H1 (cell line): ENCODE measurements around the gene ZFP57. TPM values are rescaled to one million over a fixed set of nuclear protein-coding genes. Genes with fewer than 3 reads are reported as not detected.

Experiments used
- CTCF ChIA-PET: fragments of 300-600 bp; sonication (Branson Sonifier 250); formaldehyde crosslinking; loops from one replicate; lab custom pipeline; 2021; ENCODE audit not compliant: partially characterized antibody; lab: Charles Lee
- POLR2A ChIA-PET: fragments of 300-600 bp; sonication (Branson Sonifier 250); formaldehyde crosslinking; loops from one replicate; lab custom pipeline; 2021; ENCODE audit warnings: inconsistent platforms; ENCODE audit not compliant: partially characterized antibody; lab: Charles Lee
- DNase-seq, 2 experiments: peaks; one replicate each; pipeline versions ENCODE4 v3.0.0 to v3.0.0-alpha.2; 2010 to 2022; ENCODE audit warnings: low spot score in 2 of 2, low read depth in 1 of 2, mixed read lengths in 1 of 2
- FAIRE-seq: peaks from 2 replicates; lab custom pipeline; 2011; peaks lifted over from hg19 to GRCh38; lab: Jason Lieb, UNC
- H2AFZ ChIP-seq: 2 replicates; pipeline ENCODE4 v1.8.1; 2012; ENCODE audit warnings: low read length, inconsistent platforms
- H2AK5ac ChIP-seq: 2 replicates; pipeline ENCODE4 v1.6.1; 2013; ENCODE audit warnings: low read depth, low read length
- H2BK120ac ChIP-seq: replicated peaks from 2 replicates; pipeline ENCODE3; 2013; ENCODE audit warnings: low read depth, low read length, inconsistent platforms
- H2BK12ac ChIP-seq: 2 replicates; pipeline ENCODE4 v1.6.1; 2013; ENCODE audit warnings: low read depth, low read length
- H2BK15ac ChIP-seq: 2 replicates; pipeline ENCODE4 v1.6.1; 2013; ENCODE audit warnings: low read length
- H2BK20ac ChIP-seq: 2 replicates; pipeline ENCODE4 v1.6.1; 2013; ENCODE audit warnings: low read length
- H2BK5ac ChIP-seq: 2 replicates; pipeline ENCODE4 v1.6.1; 2013; ENCODE audit warnings: low read depth, low read length
- H3K14ac ChIP-seq: 2 replicates; pipeline ENCODE4 v1.6.1; 2013; ENCODE audit warnings: inconsistent platforms; ENCODE audit not compliant: insufficient read length
- H3K18ac ChIP-seq: 2 replicates; pipeline ENCODE4 v1.6.1; 2013; ENCODE audit warnings: low read length; ENCODE audit errors: extremely low read depth
- H3K23ac ChIP-seq: 2 replicates; pipeline ENCODE4 v1.6.1; 2013; ENCODE audit warnings: inconsistent platforms; ENCODE audit not compliant: insufficient read length
- H3K23me2 ChIP-seq: 2 replicates; pipeline ENCODE4 v1.6.1; 2013; ENCODE audit warnings: low read depth, low read length
- H3K27ac ChIP-seq: 2 replicates; pipeline ENCODE4 v1.6.1; 2011; ENCODE audit warnings: low read depth, low read length, inconsistent platforms
- H3K27me3 ChIP-seq, 4 experiments: replicated peaks in 1 of 4; 1 replicate in 1 of 4; 2 replicates in 3 of 4; pipeline versions ENCODE4 v1.6.1 to v1.8.1; 2011 to 2013; ENCODE audit warnings: low read length in 3 of 4, mild to moderate bottlenecking in 3 of 4, inconsistent platforms in 2 of 4, mixed read lengths in 2 of 4, moderate library complexity in 1 of 4; ENCODE audit not compliant: control insufficient read depth in 3 of 4, insufficient read depth in 3 of 4; ENCODE audit errors: extremely low read depth in 1 of 4
- H3K36me3 ChIP-seq, 4 experiments: 2 replicates each; pipeline versions ENCODE4 v1.6.1 to v1.8.1; 2011 to 2013; ENCODE audit warnings: mild to moderate bottlenecking in 4 of 4, low read length in 3 of 4, moderate library complexity in 2 of 4, control low read depth in 1 of 4, inconsistent platforms in 1 of 4; ENCODE audit not compliant: insufficient read depth in 4 of 4, control insufficient read depth in 2 of 4
- H3K4ac ChIP-seq: replicated peaks from 2 replicates; pipeline ENCODE3; 2013; ENCODE audit warnings: low read length, low read depth, mixed read lengths, inconsistent platforms; ENCODE audit not compliant: insufficient read length
- H3K4me1 ChIP-seq, 4 experiments: replicated peaks in 1 of 4; 1 replicate in 1 of 4; 2 replicates in 3 of 4; pipeline versions ENCODE4 v1.6.1 to v1.8.1; 2011 to 2013; ENCODE audit warnings: low read length in 3 of 4, inconsistent platforms in 2 of 4, mixed read lengths in 1 of 4; ENCODE audit not compliant: insufficient read depth in 4 of 4, control insufficient read depth in 3 of 4
- H3K4me2 ChIP-seq, 2 experiments: 2 replicates each; pipeline versions ENCODE4 v1.6.1 to v1.8.1; 2011 to 2013; ENCODE audit warnings: low read depth in 2 of 2, low read length in 2 of 2, control low read depth in 1 of 2, inconsistent platforms in 1 of 2, mild to moderate bottlenecking in 1 of 2; ENCODE audit not compliant: insufficient read depth in 1 of 2
- H3K4me3 ChIP-seq, 4 experiments: fragments of 200-600, 300-600 bp in 1 of 4; sonication (generic), shearing (Covaris generic), sonication (Bioruptor Twin) in 1 of 4; 2 replicates each; pipeline versions ENCODE4 v1.5.1 to v1.8.1; 2011 to 2016; ENCODE audit warnings: low read length in 4 of 4, low read depth in 3 of 4, control low read depth in 2 of 4, inconsistent platforms in 2 of 4, mild to moderate bottlenecking in 2 of 4, mixed read lengths in 1 of 4, moderate library complexity in 1 of 4; ENCODE audit not compliant: insufficient read depth in 2 of 4; ENCODE audit errors: extremely low read depth in 1 of 4
- H3K56ac ChIP-seq: replicated peaks from 2 replicates; pipeline ENCODE3; 2013; ENCODE audit warnings: low read depth, mild to moderate bottlenecking, mixed read lengths, low read length, inconsistent platforms; ENCODE audit not compliant: insufficient read length
- H3K79me1 ChIP-seq: 2 replicates; pipeline ENCODE4 v1.6.1; 2013; ENCODE audit warnings: low read depth, low read length, control low read depth
- H3K79me2 ChIP-seq, 2 experiments: 2 replicates each; pipeline versions ENCODE4 v1.6.1 to v1.8.1; 2012 to 2013; ENCODE audit warnings: low read length in 2 of 2, mild to moderate bottlenecking in 2 of 2, inconsistent platforms in 1 of 2; ENCODE audit not compliant: insufficient read depth in 2 of 2, control insufficient read depth in 1 of 2
- H3K9ac ChIP-seq, 4 experiments: replicated peaks in 1 of 4; 1 replicate in 1 of 4; 2 replicates in 3 of 4; pipeline versions ENCODE4 v1.6.1 to v1.8.1; 2011 to 2013; ENCODE audit warnings: low read depth in 3 of 4, low read length in 3 of 4, control low read depth in 2 of 4, mild to moderate bottlenecking in 2 of 4, moderate library complexity in 2 of 4, inconsistent platforms in 1 of 4; ENCODE audit errors: extremely low read depth in 1 of 4
- H3K9me3 ChIP-seq, 2 experiments: 2 replicates each; pipeline versions ENCODE4 v1.6.1 to v1.8.1; 2012 to 2013; ENCODE audit warnings: mild to moderate bottlenecking in 2 of 2, moderate library complexity in 2 of 2, control low read depth in 1 of 2, inconsistent platforms in 1 of 2, low read depth in 1 of 2, low read length in 1 of 2, mixed read lengths in 1 of 2; ENCODE audit not compliant: insufficient read depth in 2 of 2
- H4K20me1 ChIP-seq, 2 experiments: replicated peaks in 1 of 2; 2 replicates each; pipeline versions ENCODE3 to v1.8.1; 2011 to 2013; ENCODE audit warnings: inconsistent platforms in 2 of 2, low read length in 2 of 2, mild to moderate bottlenecking in 1 of 2; ENCODE audit not compliant: insufficient read depth in 2 of 2, control insufficient read depth in 1 of 2
- H4K5ac ChIP-seq: 2 replicates; pipeline ENCODE4 v1.6.1; 2013; ENCODE audit warnings: low read length, low read depth, mixed read lengths, inconsistent platforms; ENCODE audit not compliant: insufficient read length
- H4K8ac ChIP-seq: 2 replicates; pipeline ENCODE4 v1.8.0; 2013; ENCODE audit warnings: mild to moderate bottlenecking, moderate library complexity, low read length, inconsistent platforms; ENCODE audit not compliant: insufficient read depth; ENCODE audit errors: extremely low read depth
- H4K91ac ChIP-seq: replicated peaks from 2 replicates; pipeline ENCODE3; 2013; ENCODE audit warnings: low read length, mixed read lengths, inconsistent platforms; ENCODE audit not compliant: insufficient read length
- FOSL1 ChIP-seq: IDR thresholded peaks from 2 replicates; pipeline ENCODE4 v1.6.1; 2011; ENCODE audit warnings: mild to moderate bottlenecking, low read depth, low read length, moderate library complexity; ENCODE audit not compliant: insufficient read depth
- JUN ChIP-seq: IDR thresholded peaks from 2 replicates; pipeline ENCODE4 v1.6.1; 2011; ENCODE audit warnings: low read depth, mild to moderate bottlenecking, improper control_type of control experiment, low read length
- KDM1A ChIP-seq: fragments of 200-600, 300-600 bp; sonication (generic); IDR thresholded peaks from 2 replicates; pipeline ENCODE4 v1.7.1; 2016; ENCODE audit warnings: mild to moderate bottlenecking, low read length, borderline replicate concordance
- POLR2A ChIP-seq, 2 experiments: IDR thresholded peaks; 1 replicate in 1 of 2; 2 replicates in 1 of 2; pipeline ENCODE4 v1.6.1; 2011; ENCODE audit warnings: low read depth in 2 of 2, low read length in 2 of 2, mild to moderate bottlenecking in 2 of 2; ENCODE audit errors: control extremely low read depth in 1 of 2
- POU5F1 ChIP-seq: IDR thresholded peaks from 2 replicates; pipeline ENCODE4 v1.6.1; 2011; ENCODE audit warnings: low read depth, mild to moderate bottlenecking, low read length, moderate library complexity
- RAD21 ChIP-seq, 2 experiments: IDR thresholded peaks in 1 of 2; conservative IDR thresholded peaks in 1 of 2; 2 replicates each; pipeline ENCODE4 v1.6.1; 2011; ENCODE audit warnings: low read depth in 2 of 2, low read length in 2 of 2, improper control_type of control experiment in 1 of 2, inconsistent platforms in 1 of 2, mild to moderate bottlenecking in 1 of 2, moderate library complexity in 1 of 2
- RBBP5 ChIP-seq: IDR thresholded peaks from 2 replicates; pipeline ENCODE4 v1.7.1; 2012; ENCODE audit warnings: low read depth, mild to moderate bottlenecking, inconsistent platforms, low read length, moderate library complexity, borderline replicate concordance
- SRF ChIP-seq: IDR thresholded peaks from 2 replicates; pipeline ENCODE4 v1.6.1; 2011; ENCODE audit warnings: mild to moderate bottlenecking, low read depth, low read length, moderate library complexity
- TAF7 ChIP-seq: optimal IDR thresholded peaks from 2 replicates; pipeline ENCODE3; 2011; ENCODE audit warnings: low read depth, mild to moderate bottlenecking, inconsistent platforms, low read length, moderate library complexity, borderline replicate concordance
- ZNF274 ChIP-seq: IDR thresholded peaks from 2 replicates; pipeline ENCODE4 v1.7.0; 2012; ENCODE audit warnings: low read length, borderline replicate concordance; ENCODE audit errors: extremely low read depth
- WGBS, 2 experiments: shearing (Covaris generic) in 1 of 2; methylation state at CpG; one replicate each; pipeline versions ENCODE4 v1.1.6 to v1.1.7; 2013 to 2015; ENCODE audit warnings: low lambda C conversion rate in 2 of 2, mixed read lengths in 2 of 2, inconsistent platforms in 1 of 2, low coverage in 1 of 2, missing lambda C conversion rate in 1 of 2; ENCODE audit not compliant: insufficient replicate concordance in 2 of 2, insufficient coverage in 1 of 2, insufficient read length in 1 of 2; ENCODE audit errors: extremely low coverage in 1 of 2, missing lambda C conversion rate in 1 of 2; 5-methylcytosine and 5-hydroxymethylcytosine counted together
- polyA plus RNA-seq, 7 experiments: library from polyadenylated mRNA; depleted of rRNA in 3 of 7; stranded (reverse) in 5 of 7; unstranded in 2 of 7; fragments of >200 nt in 5 of 7; fragments of 200-250 nt in 2 of 7; gene quantifications; 1 replicate in 5 of 7; 2 replicates in 1 of 7; 4 replicates in 1 of 7; pipeline versions ENCODE4 v1.2.1 to v1.2.3, GENCODE V29; 2011 to 2013; ENCODE audit warnings: missing spikeins in 2 of 7, mixed read lengths in 2 of 7
- total RNA-seq: library from RNA; stranded (reverse); fragmentation: NEBNext Ultra II Directional; extraction: Animal tissue kit (Norgen Biotek cat#: 25700); gene quantifications from 2 replicates; pipeline ENCODE4 v1.2.1, GENCODE V29; 2021
- TF ChIP-seq, protein P1 (sequence below): IDR thresholded peaks from 2 replicates; pipeline ENCODE4 v1.6.1; 2012; ENCODE audit warnings: low read length, inconsistent platforms

Gene ZFP57
- total and polyA plus RNA-seq, 2 of the 8 experiments (the other 6 are each of a cell fraction or from before 2014, with no cell fraction given): 0.85 to 1.2 TPM

DNA sequence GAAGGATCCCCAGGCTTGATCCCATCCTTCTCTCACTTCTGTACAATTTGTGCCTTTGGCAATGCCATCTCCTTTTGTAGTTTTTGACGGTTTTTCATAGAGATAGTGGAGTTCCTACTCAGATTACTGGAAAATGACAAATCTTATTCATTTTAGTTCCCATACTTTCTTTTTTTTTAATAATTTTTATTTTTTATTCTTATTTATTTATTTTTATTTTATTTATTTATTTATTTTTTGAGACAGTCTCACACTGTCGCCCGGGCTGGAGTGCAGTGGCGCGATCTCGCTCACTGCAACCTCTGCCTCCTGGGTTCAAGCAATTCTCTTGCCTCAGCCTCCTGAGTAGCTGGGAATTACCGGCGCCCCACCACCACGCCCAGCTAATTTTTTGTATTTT, 43.7 kb downstream of the ZFP57 start:
- Histone ChIP-seq H3K23ac (no peak overlapping the region), H2AFZ (no peak overlapping the region), H2BK15ac (no peak overlapping the region), H2AK5ac (no peak overlapping the region), H3K79me1 (no peaks in the 10 kb centered on the region), H2BK120ac (no peak overlapping the region), H2BK20ac (no peak overlapping the region), H3K27me3 (no peaks in the 10 kb centered on the region), H4K20me1 (no peaks in the 10 kb centered on the region), H3K9me3 (no peaks in the 10 kb centered on the region), H3K79me2 (peaks cover 0 to 3% of the 10 kb centered on the region in 2 experiments; a peak in 1 of 4 replicates), H3K56ac (no peak overlapping the region), H4K8ac (no peak overlapping the region), H3K27ac (no peak overlapping the region), H3K9ac (no peak overlapping the region), H2BK12ac (no peak overlapping the region), H3K23me2 (peaks cover 6% of the 10 kb centered on the region; the same call in 1 of the 2 replicates), H3K4me3 (no peak overlapping the region), H3K14ac (no peak overlapping the region), H3K4ac (no peak overlapping the region), H3K18ac (no peak overlapping the region), H2BK5ac (no peak overlapping the region), H4K5ac (no peak overlapping the region), H3K4me1 (peaks cover 4 to 6% (median 4%) of the 10 kb centered on the region in 4 experiments; a peak in 6 of 7 replicates), H3K4me2 (no peak overlapping the region), H3K36me3 (no peaks in the 10 kb centered on the region), H4K91ac (no peak overlapping the region)
- DNase-seq (no peak), FAIRE-seq (no peak)
- WGBS, 2 experiments: 92% methylated on average over 9 of the region's 9 CpGs; no CpG with 5 or more reads in 1 of the 2 experiments
- CTCF ChIA-PET: interaction anchor here (0.7 to 33.1 kb wide), 3 partner anchors 18 to 34 kb away, joined by 3 to 658 read pairs (median 3); partner anchors contain the start of gene MOG
- POLR2A ChIA-PET: interaction anchor here (1.0 kb wide), 1 partner anchor 19 kb away, joined by 3 read pairs; no protein-coding TSS in a partner anchor
- no peak for TF ChIP-seq FOSL1
- no peak for TF ChIP-seq RAD21 (IDR thresholded peaks at IDR 0.05 in 1 of 2, conservative IDR thresholded peaks at IDR 0.05 in 1 of 2; ENCODE audit: low read depth in 2 of 2, low read length in 2 of 2)
- no peak for TF ChIP-seq ZNF274
- no peak for TF ChIP-seq TAF7
- TF ChIP-seq RBBP5: no peak
- TF ChIP-seq KDM1A: no peak
- TF ChIP-seq POLR2A (IDR thresholded peaks at IDR 0.05; ENCODE audit: control extremely low read depth in 1 of 2, low read depth in 2 of 2, low read length in 2 of 2): no peak
- TF ChIP-seq JUN: no peak
- TF ChIP-seq, protein P1, sequence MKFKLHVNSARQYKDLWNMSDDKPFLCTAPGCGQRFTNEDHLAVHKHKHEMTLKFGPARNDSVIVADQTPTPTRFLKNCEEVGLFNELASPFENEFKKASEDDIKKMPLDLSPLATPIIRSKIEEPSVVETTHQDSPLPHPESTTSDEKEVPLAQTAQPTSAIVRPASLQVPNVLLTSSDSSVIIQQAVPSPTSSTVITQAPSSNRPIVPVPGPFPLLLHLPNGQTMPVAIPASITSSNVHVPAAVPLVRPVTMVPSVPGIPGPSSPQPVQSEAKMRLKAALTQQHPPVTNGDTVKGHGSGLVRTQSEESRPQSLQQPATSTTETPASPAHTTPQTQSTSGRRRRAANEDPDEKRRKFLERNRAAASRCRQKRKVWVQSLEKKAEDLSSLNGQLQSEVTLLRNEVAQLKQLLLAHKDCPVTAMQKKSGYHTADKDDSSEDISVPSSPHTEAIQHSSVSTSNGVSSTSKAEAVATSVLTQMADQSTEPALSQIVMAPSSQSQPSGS: no peak
- TF ChIP-seq POU5F1: no peak
- TF ChIP-seq SRF: no peak
